Measurements from ENCODE around the gene CDH4.
"Not testable (repeated sequence)": the region's sequence is repeated elsewhere in the genome, so short reads cannot be mapped to it uniquely, and the experiment has no call there.

CDH4 gene

GRCh38 chr20:61980647-61981583 lies 728.9 kb downstream of the CDH4 start:
- H4K20me1 ChIP-seq (ENCODE audit: low read depth, low read length), result no peaks in the 10 kb centered on the region
- TF ChIP-seq EZH2phosphoT487 (conservative IDR thresholded peaks at IDR 0.05; ENCODE audit: low read length) (no peak), CTCF (IDR thresholded peaks at IDR 0.05; ENCODE audit: insufficient read depth, low read length, poor library complexity, severe bottlenecking) (peak; percentile 9)
- no peak overlapping the region for H3K4me3 ChIP-seq (ENCODE audit: insufficient read depth, low read length, poor library complexity, severe bottlenecking)
- H3K9me2 ChIP-seq (replicated peaks; ENCODE audit: insufficient read depth, low read length), result no peaks in the 10 kb centered on the region
- 0 out of 2 replicates have a peak, but pooled peaks cover 3% of the 10 kb centered on the region for H3F3A ChIP-seq (ENCODE audit: insufficient read depth)
- H2AFZ ChIP-seq (ENCODE audit: low read depth, low read length, severe bottlenecking), result no peak overlapping the region
- no peaks in the 10 kb centered on the region for H3K27me3 ChIP-seq (ENCODE audit: low read length)
- no peaks in the 10 kb centered on the region for H3K79me2 ChIP-seq (ENCODE audit: insufficient read depth, low read length)
- no peak overlapping the region for H3K9ac ChIP-seq (ENCODE audit: low read length)
- H3K9me3 ChIP-seq (ENCODE audit: insufficient read depth, low read length), result no peaks in the 10 kb centered on the region
- no peak overlapping the region for H3K4me2 ChIP-seq (ENCODE audit: low read depth, low read length, poor library complexity, severe bottlenecking)
- no peak overlapping the region for H3K27ac ChIP-seq (ENCODE audit: low read depth, low read length)
- no peaks in the 10 kb centered on the region for H3K36me3 ChIP-seq (ENCODE audit: low read length)

- H4K20me1 ChIP-seq (ENCODE audit: low read depth, low read length); H3K9me2 ChIP-seq (replicated peaks; ENCODE audit: insufficient read depth, low read length); H3K79me2 ChIP-seq (ENCODE audit: insufficient read depth, low read length); H2AFZ ChIP-seq (ENCODE audit: low read depth, low read length, severe bottlenecking); H3K4me3 ChIP-seq (ENCODE audit: insufficient read depth, low read length, poor library complexity, severe bottlenecking); H3K36me3 ChIP-seq (ENCODE audit: low read length); H3F3A ChIP-seq (ENCODE audit: insufficient read depth); H3K9ac ChIP-seq (ENCODE audit: low read length); H3K9me3 ChIP-seq (ENCODE audit: insufficient read depth, low read length); H3K4me2 ChIP-seq (ENCODE audit: low read depth, low read length, poor library complexity, severe bottlenecking); H3K27ac ChIP-seq (ENCODE audit: low read depth, low read length); H3K27me3 ChIP-seq (ENCODE audit: low read length): not testable (repeated sequence)
Observed at GRCh38 chr20:61981691-61982090, 729.6 kb downstream of the CDH4 start.

- H3K4me2 ChIP-seq (ENCODE audit: low read depth, low read length, poor library complexity, severe bottlenecking), result no peak overlapping the region
- H3K27me3 ChIP-seq (ENCODE audit: low read length), result no peaks in the 10 kb centered on the region
- no peak overlapping the region for H3K4me3 ChIP-seq (ENCODE audit: insufficient read depth, low read length, poor library complexity, severe bottlenecking)
- no peak overlapping the region for H3K9ac ChIP-seq (ENCODE audit: low read length)
- H3K79me2 ChIP-seq (ENCODE audit: insufficient read depth, low read length), result no peaks in the 10 kb centered on the region
- H3K27ac ChIP-seq (ENCODE audit: low read depth, low read length), result no peak overlapping the region
- H3F3A ChIP-seq (ENCODE audit: insufficient read depth), result 0 out of 2 replicates have a peak, but pooled peaks cover 3% of the 10 kb centered on the region
- no peaks in the 10 kb centered on the region for H3K9me2 ChIP-seq (replicated peaks; ENCODE audit: insufficient read depth, low read length)
- H3K36me3 ChIP-seq (ENCODE audit: low read length), result no peaks in the 10 kb centered on the region
- no peaks in the 10 kb centered on the region for H3K9me3 ChIP-seq (ENCODE audit: insufficient read depth, low read length)
- TF ChIP-seq CTCF (IDR thresholded peaks at IDR 0.05; ENCODE audit: insufficient read depth, low read length, poor library complexity, severe bottlenecking) (no peak), EZH2phosphoT487 (conservative IDR thresholded peaks at IDR 0.05; ENCODE audit: low read length) (no peak)
- H4K20me1 ChIP-seq (ENCODE audit: low read depth, low read length), result no peaks in the 10 kb centered on the region
- H2AFZ ChIP-seq (ENCODE audit: low read depth, low read length, severe bottlenecking), result no peak overlapping the region
Observed at GRCh38 chr20:61982191-61982950, 730.3 kb downstream of the CDH4 start.
